Left lung (tissue), 10 donors: ENCODE measurements around the gene ZBTB38. TPM values are rescaled to one million over a fixed set of nuclear protein-coding genes. Genes with fewer than 3 reads are reported as not detected.

Experiments used
- ATAC-seq: fragments of 200-7000 bp; cut with Tn5 transposase; one replicate; pipeline ENCODE4 v1.9.1; 2020; ENCODE audit warnings: moderate library complexity
- DNase-seq, 4 donors: peaks; one replicate each; pipeline ENCODE4 v3.0.0-alpha.2; 2013 to 2020
- H3K27ac ChIP-seq, 2 donors: fragments of 200-600 bp; sonication (generic) in 1 of 2; one replicate each; pipeline versions ENCODE4 v1.5.0 to v1.8.0; 2020 to 2021
- H3K27me3 ChIP-seq, 2 donors: fragments of 200-600 bp; sonication (generic) in 1 of 2; one replicate each; pipeline versions ENCODE4 v1.5.0 to v1.8.0; 2020 to 2021
- H3K36me3 ChIP-seq, 2 donors: fragments of 200-600 bp; sonication (generic) in 1 of 2; one replicate each; pipeline versions ENCODE4 v1.5.0 to v1.8.0; 2020 to 2021
- H3K4me1 ChIP-seq, 2 donors: fragments of 200-600 bp; one replicate each; pipeline ENCODE4 v1.8.0; 2021
- H3K4me3 ChIP-seq, 2 donors: fragments of 200-600 bp; sonication (generic) in 1 of 2; one replicate each; pipeline versions ENCODE4 v1.5.0 to v1.8.0; 2020 to 2021; ENCODE audit warnings: mild to moderate bottlenecking in 1 of 2
- H3K9me3 ChIP-seq, 2 donors: fragments of 200-600 bp; sonication (generic) in 1 of 2; one replicate each; pipeline versions ENCODE4 v1.5.0 to v1.8.0; 2020 to 2021
- intact Hi-C, 2 donors: fragments of 100-400 bp; cut with DNase I; formaldehyde crosslinking; loops; one replicate each; pipeline versions ENCODE4 v1.11.2 to v1.14.2; 2022
- polyA plus RNA-seq, 6 donors: library from polyadenylated mRNA; unstranded; fragments of 120-200 nt; gene quantifications; one replicate each; pipeline ENCODE4 v1.2.1, GENCODE V29; 2013; ENCODE audit not compliant: insufficient read length in 6 of 6
- total RNA-seq, 2 donors: library from RNA; stranded (reverse); fragmentation: NEBNext Ultra II Directional; extraction: Animal tissue kit (Norgen Biotek cat#: 25700); gene quantifications; one replicate each; pipeline ENCODE4 v1.2.1, GENCODE V29; 2021
- TF ChIP-seq, protein P1 (sequence below), 2 donors: fragments of 200-600 bp; sonication (generic) in 1 of 2; IDR thresholded peaks; one replicate each; pipeline versions ENCODE4 v1.5.0 to v1.8.0; 2021; ENCODE audit warnings: antibody characterized with exemption in 2 of 2
- donor health status: DM: no; HTN: yes; CAD: no.
- donor health status: DM: no; HTN: no; CAD: no.

Gene ZBTB38
- total and polyA plus RNA-seq, 8 donors: 71.7 to 91.4 (median 82.6) TPM

DNA sequence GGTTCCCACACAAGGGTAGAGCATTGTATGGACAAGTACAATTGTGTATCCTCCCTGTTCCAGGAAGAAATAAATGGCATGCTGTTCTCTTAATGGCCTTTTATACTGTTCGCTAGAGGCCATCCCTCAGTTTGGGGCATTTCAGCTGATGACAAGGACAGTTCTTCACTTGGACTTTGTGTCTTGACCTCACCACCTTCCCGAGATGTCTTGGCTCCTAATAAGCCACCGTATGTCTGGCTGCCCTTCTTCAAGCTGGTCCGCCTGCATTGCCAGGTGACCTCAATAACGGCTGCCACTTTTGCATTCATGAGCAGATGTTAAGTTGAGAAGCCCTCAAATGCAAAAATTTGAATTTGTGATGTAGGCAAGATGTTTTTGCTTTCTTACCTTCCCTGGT lies 24.1 kb downstream of the ZBTB38 start:
- peak overlapping the region in 1 of 2 donors; percentile 72 for H3K27ac ChIP-seq
- H3K4me3 ChIP-seq: no peak overlapping the region
- intact Hi-C loops: no loop called here
- peaks cover 0 to 12% of the 10 kb centered on the region in 2 donors for H3K4me1 ChIP-seq
- H3K36me3 ChIP-seq: peaks cover 0 to 14% of the 10 kb centered on the region in 2 donors
- H3K27me3 ChIP-seq: no peaks in the 10 kb centered on the region
- H3K9me3 ChIP-seq: peaks cover 0 to 9% of the 10 kb centered on the region in 2 donors
- no peak for DNase-seq
- no peak for ATAC-seq
- TF ChIP-seq, protein P1, sequence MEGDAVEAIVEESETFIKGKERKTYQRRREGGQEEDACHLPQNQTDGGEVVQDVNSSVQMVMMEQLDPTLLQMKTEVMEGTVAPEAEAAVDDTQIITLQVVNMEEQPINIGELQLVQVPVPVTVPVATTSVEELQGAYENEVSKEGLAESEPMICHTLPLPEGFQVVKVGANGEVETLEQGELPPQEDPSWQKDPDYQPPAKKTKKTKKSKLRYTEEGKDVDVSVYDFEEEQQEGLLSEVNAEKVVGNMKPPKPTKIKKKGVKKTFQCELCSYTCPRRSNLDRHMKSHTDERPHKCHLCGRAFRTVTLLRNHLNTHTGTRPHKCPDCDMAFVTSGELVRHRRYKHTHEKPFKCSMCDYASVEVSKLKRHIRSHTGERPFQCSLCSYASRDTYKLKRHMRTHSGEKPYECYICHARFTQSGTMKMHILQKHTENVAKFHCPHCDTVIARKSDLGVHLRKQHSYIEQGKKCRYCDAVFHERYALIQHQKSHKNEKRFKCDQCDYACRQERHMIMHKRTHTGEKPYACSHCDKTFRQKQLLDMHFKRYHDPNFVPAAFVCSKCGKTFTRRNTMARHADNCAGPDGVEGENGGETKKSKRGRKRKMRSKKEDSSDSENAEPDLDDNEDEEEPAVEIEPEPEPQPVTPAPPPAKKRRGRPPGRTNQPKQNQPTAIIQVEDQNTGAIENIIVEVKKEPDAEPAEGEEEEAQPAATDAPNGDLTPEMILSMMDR (IDR thresholded peaks at IDR 0.05): no peak

DNA sequence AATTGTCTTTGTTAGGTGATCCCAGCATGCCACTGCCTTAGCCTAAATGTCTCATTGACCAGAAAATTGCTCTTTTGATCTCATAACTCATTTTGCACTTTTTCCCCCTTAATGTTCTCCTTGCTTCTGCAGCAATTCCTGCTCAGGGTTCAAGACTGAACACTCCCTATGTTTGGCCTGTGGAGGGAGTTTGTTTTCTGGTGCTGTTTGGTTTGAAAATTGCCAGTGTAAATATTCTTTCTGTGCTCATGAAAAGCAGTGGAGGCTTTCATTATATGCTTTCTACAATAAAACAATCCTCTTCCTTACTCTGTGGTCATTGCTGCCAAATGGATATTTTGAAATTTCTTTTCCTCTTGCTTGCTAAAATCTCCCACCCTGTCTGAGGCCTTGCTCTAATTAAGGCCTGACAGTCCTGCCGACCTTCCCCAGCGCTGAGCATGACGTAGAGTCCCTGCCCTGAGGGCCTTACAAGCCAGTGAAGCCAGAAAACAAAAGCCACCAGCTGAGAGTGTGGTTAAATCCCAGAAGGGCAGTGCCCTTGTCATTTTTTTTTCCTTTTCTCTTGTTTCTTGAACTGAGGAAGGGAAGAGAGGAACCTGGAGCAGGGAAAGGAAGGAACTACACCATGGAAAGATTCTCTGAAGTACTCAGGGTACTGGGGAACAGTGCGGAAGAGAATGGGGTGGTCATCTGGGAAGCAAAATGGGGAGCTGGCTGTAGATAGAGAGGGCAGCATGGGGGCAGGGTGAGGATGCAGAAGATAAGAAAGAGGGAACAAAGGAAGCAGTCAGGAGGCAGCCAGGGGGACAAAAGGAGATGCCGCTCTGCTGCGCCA lies 24.8 kb downstream of the ZBTB38 start:
- Histone ChIP-seq H3K9me3 (peaks cover 0 to 9% of the 10 kb centered on the region in 2 donors), H3K27me3 (no peaks in the 10 kb centered on the region), H3K36me3 (peaks cover 0 to 17% of the 10 kb centered on the region in 2 donors), H3K4me3 (no peak overlapping the region), H3K4me1 (peaks cover 0 to 12% of the 10 kb centered on the region in 2 donors), H3K27ac (peak overlapping the region; percentile 33 to 72)
- DNase-seq (peak in 2 of 4 donors; percentile 45 to 72), ATAC-seq (peak; percentile 48)
- TF ChIP-seq, protein P1 (IDR thresholded peaks at IDR 0.05): no peak
- intact Hi-C loops: no loop called here

DNA sequence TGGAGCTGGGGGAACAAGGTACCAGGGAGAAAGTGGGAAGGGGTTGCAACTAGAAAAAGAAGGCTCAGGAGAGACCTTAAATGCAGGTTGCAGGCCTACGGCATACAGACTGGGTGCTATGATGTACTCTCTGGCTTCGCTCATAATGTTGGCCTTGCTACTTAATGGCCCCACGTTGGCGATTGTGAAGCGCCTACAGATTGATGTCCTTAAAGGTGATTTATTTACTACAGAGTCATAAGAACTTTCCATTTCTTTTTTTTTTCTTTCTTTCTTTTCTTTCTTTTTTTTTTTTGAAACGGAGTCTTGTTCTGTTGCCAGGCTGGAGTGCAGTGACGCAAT lies 25.4 kb downstream of the ZBTB38 start:
- Histone ChIP-seq H3K4me3 (no peak overlapping the region), H3K27ac (peak overlapping the region; percentile 33 to 72), H3K4me1 (peaks cover 0 to 11% of the 10 kb centered on the region in 2 donors), H3K36me3 (peaks cover 0 to 17% of the 10 kb centered on the region in 2 donors), H3K9me3 (peaks cover 0 to 9% of the 10 kb centered on the region in 2 donors), H3K27me3 (no peaks in the 10 kb centered on the region)
- ATAC-seq (no peak), DNase-seq (no peak)
- intact Hi-C loops: no loop called here
- TF ChIP-seq, protein P1 (IDR thresholded peaks at IDR 0.05): no peak

DNA sequence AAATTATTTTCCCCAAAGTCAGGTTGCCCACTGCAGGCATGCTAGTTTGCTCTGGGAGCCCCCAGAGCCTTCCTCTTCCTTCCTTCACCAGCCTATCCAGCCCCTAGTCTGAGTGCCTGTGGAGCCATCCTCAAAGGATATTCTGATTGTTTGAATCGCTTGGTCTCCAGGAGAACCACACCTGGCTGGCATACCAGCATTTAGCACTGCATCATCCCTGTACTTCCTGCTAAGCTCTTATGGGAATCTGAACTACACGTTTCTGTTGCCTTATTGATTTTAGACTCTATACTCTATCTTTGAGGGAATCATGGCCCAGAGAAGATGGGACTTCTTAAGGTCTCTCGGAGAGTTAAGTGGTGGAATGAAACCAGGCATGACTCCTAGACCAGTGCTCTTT lies 26.3 kb downstream of the ZBTB38 start:
- Histone ChIP-seq H3K4me1 (peaks cover 8% of the 10 kb centered on the region in 2 donors), H3K27ac (no peak overlapping the region)
- no peak for DNase-seq

More for the DNA sequence above, 26.3 kb downstream of the ZBTB38 start:
- TF ChIP-seq, protein P1 (IDR thresholded peaks at IDR 0.05): no peak
- ATAC-seq: no peak
- Histone ChIP-seq H3K4me3 (no peak overlapping the region), H3K36me3 (peaks cover 0 to 17% of the 10 kb centered on the region in 2 donors), H3K27me3 (no peaks in the 10 kb centered on the region), H3K9me3 (peaks cover 0 to 9% of the 10 kb centered on the region in 2 donors)
- intact Hi-C loops: no loop called here
